Bone marrow (tissue), 2 donors: ENCODE results near the gene AGAP1.

Experiments
- DNase-seq, 2 donors: peaks; one replicate each; lab custom pipeline; 2025; lab: John Stamatoyannopoulos, UW

AGAP1 gene

DNA sequence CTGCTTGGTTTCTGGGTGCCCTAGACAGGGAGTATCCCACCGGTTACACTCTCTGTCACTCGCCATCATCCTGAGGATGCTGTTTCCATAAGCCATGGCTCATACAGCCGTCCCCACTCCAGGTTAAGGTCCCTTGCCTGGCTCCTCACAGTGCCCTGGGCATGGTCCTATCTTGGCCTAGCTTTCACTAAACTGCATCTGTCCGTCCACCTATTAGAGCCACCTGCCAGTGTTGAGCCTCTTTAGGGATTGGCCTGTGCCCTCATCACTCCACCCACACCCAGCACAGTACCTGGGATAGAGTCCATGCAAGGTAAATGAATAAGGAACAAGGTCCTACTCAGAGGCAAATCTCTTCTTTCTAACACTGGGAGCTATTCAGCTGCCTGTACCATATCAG lies 354.2 kb downstream of the AGAP1 start:
- DNase-seq = no peak

DNA sequence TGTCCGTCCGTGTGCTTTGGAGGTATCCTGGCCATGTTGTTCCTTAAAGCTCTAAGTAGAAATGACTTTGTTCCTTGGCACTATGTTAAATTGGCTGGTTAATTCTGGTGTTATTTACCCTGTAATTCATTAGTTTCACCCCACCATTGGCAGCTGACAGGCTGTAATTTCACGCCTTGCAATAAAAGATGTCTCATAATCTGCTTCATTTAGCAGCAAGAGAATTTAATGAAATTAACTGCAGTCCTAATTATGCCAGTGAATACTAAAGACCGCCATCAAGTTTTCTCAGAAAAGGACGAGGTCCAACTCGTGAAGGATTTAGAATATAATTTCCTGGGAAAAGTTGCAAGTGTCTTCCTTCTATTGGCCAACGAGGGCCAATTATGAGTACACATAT lies 355.1 kb downstream of the AGAP1 start:
- no peak for DNase-seq

DNA sequence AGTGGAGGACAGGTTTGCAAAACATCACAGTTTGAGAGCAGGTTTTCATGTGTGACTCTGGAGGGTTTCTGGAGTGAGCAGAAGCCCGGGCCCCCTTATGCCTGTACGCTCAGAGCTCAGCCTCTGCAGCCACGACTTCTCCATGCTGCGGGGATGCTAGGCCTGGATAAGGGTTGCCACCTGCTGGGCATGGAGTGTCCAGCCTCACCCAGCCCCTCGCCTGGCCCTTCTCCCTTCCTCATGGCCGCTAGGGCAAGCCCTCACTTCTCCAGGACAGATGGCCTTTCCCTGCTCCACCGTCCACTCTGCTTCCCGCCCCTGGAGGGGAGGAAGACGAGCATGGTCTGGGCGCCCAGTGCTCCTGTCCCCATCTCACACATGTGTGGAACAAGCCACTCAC lies 355.6 kb downstream of the AGAP1 start:
- DNase-seq = no peak

DNA sequence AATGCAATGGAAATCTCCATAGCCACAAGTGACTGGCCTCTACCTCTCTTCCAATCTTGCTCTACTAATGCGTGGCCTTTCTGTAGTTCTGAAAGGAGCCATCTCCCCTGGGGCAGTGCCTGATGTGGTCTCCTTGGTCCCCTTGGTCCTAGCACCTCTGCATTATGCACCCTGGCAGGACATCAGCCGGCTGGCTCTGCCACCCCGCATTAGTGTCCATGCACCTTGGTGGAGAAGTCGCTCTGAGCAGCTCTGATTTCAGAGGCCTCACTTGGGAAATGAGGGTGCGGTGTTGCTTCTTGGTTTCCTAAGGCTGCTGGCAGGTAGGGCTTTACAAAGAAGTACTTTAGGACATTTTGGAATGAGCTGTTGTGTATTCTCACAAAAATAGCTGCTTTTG lies 356.4 kb downstream of the AGAP1 start:
- DNase-seq = no peak

DNA sequence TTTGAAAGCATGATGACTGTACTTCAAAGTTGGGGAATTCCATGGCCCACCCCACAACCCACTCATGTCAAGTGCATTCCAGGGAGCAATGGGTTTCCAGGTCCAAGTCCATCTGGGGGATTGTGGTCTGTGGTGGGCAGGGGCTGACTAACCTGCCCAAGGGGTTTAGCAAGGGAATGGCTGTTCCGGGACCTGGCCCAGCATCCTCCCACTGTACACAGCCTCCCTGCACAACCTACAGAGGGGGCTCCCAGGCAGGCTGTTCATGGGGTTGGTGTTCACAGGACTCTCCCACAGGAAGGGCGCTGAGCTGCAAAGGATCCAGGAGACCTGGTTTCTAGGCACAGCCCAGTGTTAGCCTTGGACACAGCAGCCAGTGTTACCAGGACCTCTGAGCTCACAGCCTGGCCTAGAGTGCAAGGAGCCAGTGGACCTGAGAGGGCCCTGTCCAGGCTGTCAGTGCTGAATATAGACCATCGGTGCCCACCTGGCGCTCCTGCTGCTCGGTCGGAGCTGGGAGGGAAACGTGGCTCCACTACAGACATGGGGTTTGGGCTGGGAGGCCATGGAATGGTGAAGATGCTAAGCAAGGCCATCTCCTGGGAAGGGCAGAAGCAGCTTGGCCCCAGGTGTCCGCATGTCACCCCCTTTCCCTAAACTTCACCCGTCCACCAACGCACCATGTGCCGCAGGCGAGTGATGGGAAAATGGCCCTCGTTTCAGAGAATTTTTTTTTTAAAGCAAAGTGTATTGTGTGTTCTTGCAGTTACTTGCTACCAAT lies 357.1 kb downstream of the AGAP1 start:
- DNase-seq = no peak

DNA sequence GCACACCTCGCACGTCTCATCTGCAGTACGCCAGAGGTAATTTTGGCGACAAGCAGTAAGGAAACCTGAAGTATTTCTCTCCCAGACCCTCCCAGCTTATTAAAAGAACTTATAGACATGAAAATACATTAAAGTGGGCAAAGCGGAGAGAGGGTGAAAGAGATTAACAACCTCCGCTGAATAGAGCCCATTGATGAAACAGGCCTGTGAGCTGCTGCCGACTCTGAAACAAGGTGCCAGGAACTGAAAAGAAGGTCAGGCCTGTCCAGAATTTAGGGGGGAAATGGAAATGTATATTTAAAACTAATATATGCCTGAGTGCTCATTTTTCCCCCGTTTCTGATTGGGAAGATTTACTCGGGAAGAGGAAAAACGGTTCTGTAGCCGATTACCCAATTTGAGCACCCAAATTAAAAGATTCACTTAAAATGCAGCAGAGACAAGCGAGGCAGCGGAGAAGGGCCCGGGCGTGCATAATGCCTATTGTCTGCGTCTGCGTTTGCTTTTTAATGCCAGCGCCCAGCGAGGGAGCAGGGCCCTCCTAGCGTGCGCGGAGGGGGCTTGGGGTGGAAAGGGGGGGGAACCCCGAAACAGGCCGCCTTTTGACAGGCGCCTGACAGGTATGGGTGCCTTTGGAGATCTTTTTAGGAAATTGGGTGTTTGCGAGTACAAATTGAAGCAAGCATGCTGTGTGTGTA lies 358.1 kb downstream of the AGAP1 start:
- DNase-seq = no peak

DNA sequence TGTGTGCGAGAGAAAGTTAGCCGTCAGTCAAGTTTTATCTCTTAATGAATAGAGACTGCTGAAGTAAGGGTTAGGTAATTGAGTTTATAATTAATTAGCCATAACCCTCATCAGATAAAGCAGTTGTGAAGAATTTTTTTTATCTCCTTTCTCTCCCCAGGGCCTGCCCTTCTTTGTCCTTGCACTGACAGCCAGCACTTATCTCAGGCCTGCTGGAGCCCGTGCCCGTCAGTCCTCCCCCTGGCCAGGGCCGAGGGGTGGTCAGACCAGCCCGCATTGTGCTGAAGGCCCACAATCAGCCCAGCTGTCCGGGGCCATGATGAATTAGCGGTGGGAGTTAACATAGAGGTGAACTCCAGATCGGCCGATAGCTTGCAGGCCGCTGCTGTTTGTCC lies 358.7 kb downstream of the AGAP1 start:
- no peak for DNase-seq

DNA sequence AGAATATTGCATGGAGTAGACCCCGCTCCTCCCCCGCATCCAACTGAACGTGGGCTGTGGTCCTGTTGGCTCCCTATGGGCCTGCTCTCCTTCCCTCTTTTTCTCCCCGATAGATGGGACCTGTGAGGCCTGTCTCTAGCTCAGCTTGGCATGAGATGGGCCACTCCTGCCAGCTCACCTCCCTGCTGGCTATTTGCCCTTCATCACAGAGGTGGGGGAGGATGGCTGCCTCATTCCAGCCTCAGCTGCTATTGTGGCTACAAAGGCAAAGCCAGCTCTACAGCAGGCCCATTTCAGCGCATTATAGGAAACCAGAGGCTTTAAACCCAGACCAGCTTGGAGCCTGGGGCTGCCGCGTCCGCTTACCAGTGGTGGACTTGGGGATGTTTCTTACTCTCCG lies 360.4 kb downstream of the AGAP1 start:
- DNase-seq = no peak

DNA sequence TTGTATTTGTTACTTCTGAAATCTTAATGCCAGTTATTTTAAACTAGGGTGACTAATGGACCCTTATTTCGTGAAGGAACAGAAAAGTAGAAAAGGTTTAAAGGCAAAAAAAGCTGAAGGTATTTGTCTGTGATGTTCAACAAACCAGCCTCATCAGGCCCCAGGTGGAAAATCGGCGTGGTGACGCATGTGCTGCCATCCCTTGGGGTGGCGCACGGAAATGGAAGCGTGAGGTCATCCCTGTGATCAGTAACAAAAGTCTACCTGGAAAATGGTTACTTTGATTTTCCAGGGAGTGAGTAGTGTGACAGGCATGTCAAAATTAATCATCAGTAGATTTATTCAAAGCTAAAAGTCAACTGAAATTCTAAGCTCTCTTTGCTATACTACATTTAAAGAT lies 361.2 kb downstream of the AGAP1 start:
- no peak for DNase-seq

DNA sequence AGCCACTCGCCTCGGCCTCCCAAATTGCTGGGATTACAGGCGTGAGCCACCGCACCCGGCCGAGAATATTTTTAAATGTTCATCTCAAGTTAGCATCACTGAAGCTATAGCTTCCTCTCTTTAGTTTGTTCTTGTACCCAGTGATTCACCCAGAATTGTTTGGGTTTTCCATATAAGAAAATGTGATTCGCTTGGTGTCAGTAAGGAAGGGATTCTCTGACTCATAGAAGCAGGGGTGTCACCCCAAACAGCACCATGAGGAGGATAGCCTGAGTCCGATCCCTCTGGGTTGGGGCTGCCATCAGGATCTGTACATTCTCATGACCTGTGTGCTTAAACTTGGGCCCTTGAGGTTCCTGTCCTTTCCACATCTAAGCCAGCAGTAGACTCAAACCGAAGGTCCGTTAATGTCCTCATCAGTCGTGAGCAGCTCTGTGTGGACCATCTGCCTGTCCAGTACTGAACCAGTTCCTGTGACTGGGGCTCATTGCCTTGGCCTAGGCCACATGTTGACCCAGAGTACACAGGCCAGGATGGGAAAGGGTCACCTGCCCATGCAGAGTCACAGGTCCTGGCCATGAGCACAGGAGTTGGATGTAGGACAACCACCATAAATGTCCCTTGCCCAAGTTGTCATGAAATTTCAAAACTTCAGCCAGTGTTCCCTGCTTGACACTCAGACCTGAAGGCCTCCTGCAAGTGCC lies 362.5 kb downstream of the AGAP1 start:
- DNase-seq = no peak

DNA sequence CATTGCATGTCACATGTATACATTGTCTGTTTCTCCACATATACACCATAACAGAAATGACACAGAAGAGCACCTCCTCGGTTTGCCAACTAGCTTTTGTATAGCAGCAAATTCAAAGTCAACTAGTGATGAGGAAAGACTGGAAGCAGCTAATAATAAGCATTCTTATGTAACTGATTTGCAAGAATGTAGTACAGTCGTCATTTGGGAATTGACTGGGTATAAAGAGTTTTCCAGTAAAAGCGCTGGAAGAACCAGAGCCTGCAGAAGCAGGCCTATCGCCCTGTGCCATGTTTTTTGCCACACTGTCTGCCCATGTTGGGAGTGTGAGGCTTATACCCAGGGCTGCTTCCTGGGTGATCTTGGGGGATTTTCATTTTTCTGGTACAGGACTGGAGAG lies 363.8 kb downstream of the AGAP1 start:
- DNase-seq = no peak

DNA sequence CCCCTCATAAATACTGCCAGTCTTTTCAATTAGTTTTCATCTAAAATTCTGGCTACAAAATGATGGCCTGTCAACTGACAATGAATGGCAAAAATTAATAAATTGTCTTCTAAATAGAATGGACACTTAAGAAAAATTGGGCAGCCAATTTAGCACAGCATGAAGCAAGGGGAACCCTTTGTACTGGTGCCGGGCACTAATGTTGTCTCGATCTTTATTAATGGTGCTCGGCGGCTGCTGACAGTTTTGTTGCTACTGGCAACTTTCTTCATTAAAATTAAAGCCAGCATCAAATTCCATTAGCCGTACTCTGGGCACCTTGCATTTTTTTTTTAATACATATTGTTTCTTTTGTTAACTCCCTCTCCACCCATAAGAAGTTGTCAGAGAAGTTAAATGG lies 365.0 kb downstream of the AGAP1 start:
- DNase-seq = no peak

DNA sequence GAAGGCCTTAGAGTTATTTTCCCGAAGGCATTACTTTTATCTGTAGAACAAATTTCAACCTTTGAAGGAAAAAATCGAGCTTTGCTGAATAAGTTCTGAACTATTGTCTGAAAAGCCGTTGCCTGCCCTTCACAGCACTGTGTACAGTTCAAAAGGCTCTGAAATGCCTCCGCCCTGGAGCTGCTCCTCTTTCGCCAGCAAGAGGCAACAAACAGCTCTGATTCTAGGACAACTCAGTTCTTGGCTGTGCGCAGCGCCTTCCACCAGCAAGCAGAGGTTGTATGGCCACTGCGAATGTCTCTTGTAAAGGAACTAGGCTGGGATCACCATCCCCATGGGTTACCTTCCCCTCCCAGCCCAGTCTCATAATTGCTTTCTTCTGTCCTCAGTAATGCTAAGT lies 365.8 kb downstream of the AGAP1 start:
- no peak for DNase-seq

DNA sequence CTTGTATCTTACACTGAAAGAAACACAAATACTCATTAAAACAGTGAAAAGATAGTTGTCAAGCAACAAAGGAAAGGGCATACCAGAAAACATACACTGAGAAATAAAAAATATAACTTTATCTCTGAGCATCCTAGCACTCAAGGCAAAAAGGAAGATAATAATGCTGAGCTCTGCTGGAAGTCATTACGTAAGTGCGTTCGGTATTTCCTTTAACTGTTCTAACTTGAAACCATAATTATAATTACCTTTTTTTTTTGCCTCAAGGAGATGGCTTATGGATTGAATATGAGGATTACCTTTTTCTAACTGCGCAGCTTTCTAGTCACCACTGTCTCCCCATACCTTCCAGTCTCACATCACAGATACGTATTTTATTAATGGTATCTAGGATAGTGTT lies 366.3 kb downstream of the AGAP1 start:
- DNase-seq = no peak

DNA sequence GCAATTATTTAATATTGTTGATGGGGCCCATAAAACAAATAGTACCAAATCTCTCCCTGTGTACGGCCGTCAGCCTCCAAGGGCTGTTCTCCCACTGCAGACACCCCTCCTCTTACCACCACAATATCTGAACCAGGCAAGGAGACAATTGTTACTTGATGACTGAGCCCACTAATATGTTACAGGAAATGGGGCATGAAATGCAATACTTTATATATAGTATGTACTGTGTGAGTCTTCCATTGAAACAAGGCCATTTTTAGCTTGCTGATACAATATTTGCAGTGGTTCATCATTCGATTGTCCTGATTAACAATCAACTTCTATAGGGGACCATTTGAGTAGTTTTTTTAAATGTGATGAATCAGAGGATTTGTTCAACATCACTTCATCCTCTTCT lies 367.0 kb downstream of the AGAP1 start:
- DNase-seq = no peak

DNA sequence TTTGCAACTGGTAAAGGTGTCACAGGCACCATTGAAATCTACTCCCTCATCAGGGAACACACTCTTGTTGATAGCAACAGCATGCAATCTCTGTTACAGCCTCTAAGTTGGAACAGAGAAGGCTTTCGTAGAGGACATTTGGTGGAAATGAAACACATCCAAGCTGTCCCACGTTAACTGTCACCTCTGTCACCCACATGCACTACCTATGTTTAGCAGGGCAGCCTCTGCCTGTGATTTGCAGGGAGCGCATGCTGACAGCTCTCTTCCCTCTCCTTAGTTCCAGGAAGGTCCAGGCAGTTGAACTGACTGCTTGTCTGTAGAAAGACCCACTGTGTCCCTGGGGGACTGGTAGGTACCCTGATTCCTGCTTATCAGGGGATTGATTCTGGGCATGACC lies 367.5 kb downstream of the AGAP1 start:
- no peak for DNase-seq

DNA sequence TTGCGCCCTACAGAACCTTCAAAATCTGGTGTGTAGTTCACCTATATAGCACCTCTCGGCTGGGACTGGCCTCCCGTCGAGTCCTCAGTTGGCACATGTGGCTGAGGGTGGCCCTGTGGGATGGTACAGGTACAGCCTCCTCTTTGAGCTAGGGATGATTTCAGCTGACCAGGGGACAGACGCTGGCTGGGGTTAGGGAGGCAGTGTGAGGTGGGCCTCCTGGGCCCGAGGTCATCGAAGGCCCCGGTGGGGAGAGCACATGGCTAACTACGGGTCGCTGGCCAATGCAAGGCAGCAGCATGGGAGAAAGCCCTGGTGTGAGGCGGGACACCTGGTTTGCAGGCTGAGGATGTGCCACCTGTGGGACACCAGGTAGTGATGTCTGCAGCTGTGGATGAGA lies 369.6 kb downstream of the AGAP1 start:
- DNase-seq = no peak

DNA sequence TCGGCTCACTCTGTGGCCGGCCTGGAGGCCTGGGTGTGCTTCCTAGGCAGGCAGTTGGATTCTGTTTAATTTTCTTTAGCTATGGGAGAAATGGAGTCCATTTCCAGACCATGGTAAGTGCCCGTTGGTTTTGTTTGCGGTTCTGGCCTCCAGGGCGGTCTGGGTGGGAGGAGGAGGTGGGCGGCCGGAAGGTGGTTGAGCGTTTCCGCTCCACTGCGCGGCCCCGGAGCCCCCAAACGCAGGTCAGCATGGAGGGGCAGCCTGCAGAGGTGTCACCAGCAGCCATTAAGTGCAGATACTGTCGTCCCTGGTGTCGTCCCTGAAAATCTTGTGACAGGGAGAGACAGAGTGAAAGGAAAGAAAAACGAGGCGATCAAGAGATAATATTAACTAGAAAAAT lies 370.5 kb downstream of the AGAP1 start:
- DNase-seq = no peak

DNA sequence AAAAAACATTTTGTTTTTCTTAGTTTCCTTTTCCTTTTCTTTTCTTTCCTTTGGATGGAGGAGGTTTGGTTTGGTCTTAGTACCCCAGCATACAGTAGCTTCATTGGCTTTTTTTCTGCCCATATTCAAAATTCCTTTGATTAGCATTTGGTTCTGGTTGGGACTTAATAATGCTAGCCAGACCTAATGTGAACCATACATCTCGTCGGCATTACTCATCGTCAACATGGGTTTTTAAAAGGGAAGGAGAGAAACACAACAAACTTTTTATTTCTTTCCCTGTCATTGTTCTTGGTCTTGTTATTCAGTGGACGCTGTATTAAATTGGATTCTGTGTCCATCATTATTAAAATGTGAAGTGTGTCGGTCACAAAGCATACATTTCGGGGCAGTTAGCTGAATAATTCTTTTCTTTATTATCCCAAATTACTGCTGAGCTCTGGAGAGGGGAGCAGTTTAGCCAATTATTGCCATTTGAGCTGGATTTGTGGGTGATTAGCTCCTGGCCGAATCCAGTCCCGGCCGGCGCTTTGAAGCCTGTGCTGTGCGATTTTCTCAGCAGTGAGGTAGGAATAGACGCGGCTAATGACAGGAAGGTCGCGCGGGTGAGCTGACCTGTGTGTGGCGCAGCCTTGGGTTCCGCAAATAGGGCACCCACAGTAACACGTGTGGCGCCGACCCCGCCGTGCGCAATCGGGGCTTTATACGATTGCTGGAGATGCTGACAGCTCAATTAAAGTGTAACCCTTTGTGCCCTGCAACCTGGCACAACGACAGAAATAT lies 371.1 kb downstream of the AGAP1 start:
- no peak for DNase-seq

DNA sequence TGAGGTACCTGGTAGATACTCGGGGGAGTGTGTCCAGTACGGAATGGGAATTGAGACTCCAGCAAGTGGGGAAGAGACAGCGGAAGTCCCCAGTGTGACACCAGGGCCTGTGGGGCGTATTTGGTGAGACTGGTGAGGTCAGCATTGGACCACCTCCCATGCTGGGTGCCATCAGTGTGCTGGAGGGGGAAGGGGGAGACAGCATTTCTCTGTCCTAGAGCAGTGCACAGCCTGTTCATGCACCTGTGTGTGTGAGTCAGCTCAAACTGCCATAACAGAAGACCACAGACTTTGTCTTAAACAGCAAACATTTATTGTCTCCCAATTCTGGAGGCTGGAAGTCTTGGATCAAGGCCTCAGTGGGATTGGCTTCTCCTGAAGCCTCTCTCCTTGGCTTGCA lies 372.5 kb downstream of the AGAP1 start:
- no peak for DNase-seq

DNA sequence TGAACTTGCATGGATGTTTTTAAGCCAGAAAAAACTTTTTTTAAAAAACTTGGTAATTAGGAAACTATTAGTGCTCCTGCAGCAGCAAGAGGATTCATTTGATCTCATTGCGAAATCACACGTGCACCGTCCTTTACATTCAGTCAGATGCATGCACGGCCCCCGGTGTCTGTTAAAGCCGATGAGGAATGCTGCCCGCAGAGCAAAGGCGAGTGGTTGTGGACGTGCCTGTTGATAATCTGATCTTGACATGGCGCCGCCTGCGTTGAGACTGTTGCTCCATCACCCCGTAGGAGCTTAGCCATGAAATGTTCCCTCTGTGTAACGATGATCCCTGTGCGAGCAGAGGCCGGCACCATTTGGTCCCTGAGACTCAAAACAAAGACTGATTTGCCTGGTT lies 374.4 kb downstream of the AGAP1 start:
- DNase-seq = no peak

DNA sequence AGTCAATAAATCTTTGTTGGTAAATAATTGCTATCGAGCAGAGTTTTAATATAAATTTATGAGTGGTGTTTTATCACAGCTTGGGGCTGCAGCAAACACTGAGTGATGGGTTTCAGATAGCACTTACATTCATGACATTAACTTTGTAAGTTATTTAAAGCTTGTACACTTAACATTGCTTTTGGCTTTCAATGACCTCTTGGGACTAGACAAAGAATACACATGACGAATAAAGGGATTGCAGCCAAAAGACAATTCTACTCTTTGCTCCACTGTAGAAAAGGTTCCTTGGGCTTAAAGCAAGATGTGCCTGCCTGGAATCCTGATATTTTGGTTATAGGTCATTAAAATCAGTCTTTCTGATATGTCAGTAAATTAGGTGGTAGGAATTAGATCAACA lies 374.8 kb downstream of the AGAP1 start:
- DNase-seq = no peak

DNA sequence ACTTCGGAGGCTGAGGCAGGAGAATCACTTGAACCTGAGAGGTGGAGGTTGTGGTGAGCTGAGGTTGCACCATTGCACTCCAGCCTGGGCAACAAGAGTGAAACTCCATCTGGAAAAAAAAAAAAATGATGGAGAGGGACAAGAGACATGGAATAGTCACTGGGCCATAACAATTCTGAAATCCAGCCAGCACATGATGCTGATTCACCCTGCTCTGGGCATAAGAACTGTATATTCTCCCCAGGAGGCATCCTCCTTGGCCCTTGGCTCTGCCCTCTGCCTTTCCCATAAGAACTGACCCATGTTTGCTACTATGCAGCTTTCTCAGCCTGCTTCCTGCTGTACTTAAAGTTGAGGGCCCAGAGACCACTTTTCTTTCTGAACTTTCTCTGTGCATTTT lies 376.7 kb downstream of the AGAP1 start:
- DNase-seq = no peak
